SK-N-SH (cell line): ENCODE data around the gene NKD1. TPM values are rescaled to one million over a fixed set of nuclear protein-coding genes. Genes with fewer than 3 reads are reported as not detected.
A peak's percentile ranks its signal among the peaks of the same experiment; 100 is the strongest.

Experiments
- CTCF ChIA-PET: fragments of 300-600, 350-600 bp; formaldehyde crosslinking; extraction: SDS; loops from one replicate; lab custom pipeline; 2021; lab: Yijun Ruan, JAX
- POLR2A ChIA-PET: fragments of 350-600 bp; sonication (Branson Sonifier 250); formaldehyde crosslinking; extraction: SDS; loops from one replicate; lab custom pipeline; 2020; ENCODE audit warnings: antibody characterized with exemption, inconsistent platforms; lab: Yijun Ruan, JAX
- DNase-seq: peaks from one replicate; pipeline ENCODE4 v3.0.0; 2012
- H2AFZ ChIP-seq: fragments of 200-600 bp; sonication (generic); 2 replicates; pipeline ENCODE4 v1.8.1; 2016; ENCODE audit warnings: antibody characterized with exemption, mild to moderate bottlenecking, low read depth
- H3F3A ChIP-seq: fragments of 200-600 bp; sonication (generic); replicated peaks from 2 replicates; pipeline ENCODE3; 2016; ENCODE audit warnings: antibody characterized with exemption, mild to moderate bottlenecking; ENCODE audit not compliant: insufficient read depth
- H3K27ac ChIP-seq, 2 experiments: fragments of 200-500 bp in 1 of 2; fragments of 200-600 bp in 1 of 2; sonication (Bioruptor generic) in 1 of 2; sonication (generic), shearing (Covaris generic) in 1 of 2; 2 replicates each; pipeline versions ENCODE4 v1.5.1 to v1.6.1; 2014 to 2016; ENCODE audit warnings: low read depth in 2 of 2, inconsistent platforms in 1 of 2, low read length in 1 of 2, mild to moderate bottlenecking in 1 of 2, mixed read lengths in 1 of 2
- H3K27me3 ChIP-seq: fragments of 200-600 bp; sonication (generic), shearing (Covaris generic); 2 replicates; pipeline ENCODE4 v1.6.1; 2016; ENCODE audit warnings: mixed run types; ENCODE audit not compliant: insufficient read depth
- H3K36me3 ChIP-seq, 2 experiments: fragments of 200-500 bp in 1 of 2; fragments of 200-600 bp in 1 of 2; sonication (Bioruptor generic) in 1 of 2; sonication (generic) in 1 of 2; replicated peaks in 1 of 2; 2 replicates each; pipeline versions ENCODE3 to v1.5.1; 2014 to 2016; ENCODE audit warnings: low read length in 1 of 2, mild to moderate bottlenecking in 1 of 2; ENCODE audit not compliant: insufficient read depth in 2 of 2, control insufficient read depth in 1 of 2
- H3K4me1 ChIP-seq, 2 experiments: fragments of 200-500 bp in 1 of 2; fragments of 200-600 bp in 1 of 2; sonication (Bioruptor generic) in 1 of 2; sonication (generic), shearing (Covaris generic) in 1 of 2; 2 replicates each; pipeline versions ENCODE4 v1.5.1 to v1.6.1; 2014 to 2016; ENCODE audit warnings: low read depth in 1 of 2, low read length in 1 of 2, mixed run types in 1 of 2; ENCODE audit not compliant: insufficient read depth in 2 of 2, control insufficient read depth in 1 of 2
- H3K4me2 ChIP-seq: fragments of 200-600 bp; sonication (generic), shearing (Covaris generic); 2 replicates; pipeline ENCODE4 v1.6.1; 2017; ENCODE audit warnings: mixed run types
- H3K4me3 ChIP-seq, 2 experiments: fragments of 200-500 bp in 1 of 2; fragments of 200-600 bp in 1 of 2; sonication (Bioruptor generic) in 1 of 2; sonication (generic), shearing (Covaris generic) in 1 of 2; 2 replicates each; pipeline versions ENCODE4 v1.5.1 to v1.8.1; 2014 to 2016; ENCODE audit warnings: low read depth in 2 of 2, inconsistent platforms in 1 of 2, low read length in 1 of 2, mild to moderate bottlenecking in 1 of 2, mixed read lengths in 1 of 2, moderate library complexity in 1 of 2
- H3K79me2 ChIP-seq: fragments of 200-600 bp; sonication (generic); 2 replicates; pipeline ENCODE4 v1.8.1; 2017; ENCODE audit warnings: mild to moderate bottlenecking; ENCODE audit not compliant: insufficient read depth
- H3K9ac ChIP-seq: fragments of 200-600 bp; sonication (generic); 2 replicates; pipeline ENCODE4 v1.6.1; 2017; ENCODE audit warnings: mixed run types
- H3K9me2 ChIP-seq: fragments of 200-600 bp; sonication (generic); 2 replicates; pipeline ENCODE4 v1.6.1; 2017; ENCODE audit warnings: mixed run types
- H3K9me3 ChIP-seq: fragments of 200-600 bp; sonication (generic); 2 replicates; pipeline ENCODE4 v1.6.1; 2017; ENCODE audit warnings: mixed run types, mild to moderate bottlenecking, moderate library complexity
- H4K20me1 ChIP-seq: fragments of 200-600 bp; sonication (generic); 2 replicates; pipeline ENCODE4 v1.6.1; 2017; ENCODE audit warnings: mild to moderate bottlenecking, mixed run types; ENCODE audit not compliant: insufficient read depth
- GATA2 ChIP-seq: sonication (generic); formaldehyde crosslinking; IDR thresholded peaks from 2 replicates; pipeline ENCODE4 v1.5.0; 2020; ENCODE audit warnings: mild to moderate bottlenecking, missing genetic modification reagents
- IRF3 ChIP-seq: fragments of 150-350 bp; IDR thresholded peaks from 2 replicates; pipeline ENCODE4 v1.6.1; 2016; ENCODE audit warnings: mild to moderate bottlenecking, low read depth, low read length
- MAX ChIP-seq: IDR thresholded peaks from 2 replicates; pipeline ENCODE4 v1.4.0; 2012; ENCODE audit warnings: low read depth
- MEF2A ChIP-seq: IDR thresholded peaks from 2 replicates; pipeline ENCODE4 v1.4.0; 2012; ENCODE audit warnings: low read depth, borderline replicate concordance
- MXI1 ChIP-seq: IDR thresholded peaks from 2 replicates; pipeline ENCODE4 v1.6.1; 2012; ENCODE audit warnings: mild to moderate bottlenecking, low read depth, low read length, improper control_type of control experiment
- NFIC ChIP-seq: IDR thresholded peaks from 2 replicates; pipeline ENCODE4 v1.4.0; 2012; ENCODE audit warnings: borderline replicate concordance
- NRF1 ChIP-seq: IDR thresholded peaks from 2 replicates; pipeline ENCODE4 v1.6.1; 2012; ENCODE audit warnings: low read depth, mild to moderate bottlenecking, low read length
- PBX3 ChIP-seq: IDR thresholded peaks from 2 replicates; pipeline ENCODE4; 2012
- POLR2AphosphoS5 ChIP-seq: IDR thresholded peaks from 2 replicates; pipeline ENCODE4 v1.6.1; 2012; ENCODE audit warnings: low read depth, low read length
- RXRA ChIP-seq: IDR thresholded peaks from 2 replicates; pipeline ENCODE4 v1.4.0; 2012; ENCODE audit warnings: low read depth, mild to moderate bottlenecking, borderline replicate concordance
- SMC3 ChIP-seq: IDR thresholded peaks from 2 replicates; pipeline ENCODE4 v1.6.1; 2012; ENCODE audit warnings: low read depth, low read length, improper control_type of control experiment
- TAF1 ChIP-seq: IDR thresholded peaks from 2 replicates; pipeline ENCODE4 v1.6.1; 2012; ENCODE audit warnings: low read depth, mild to moderate bottlenecking, low read length, moderate library complexity, borderline replicate concordance
- TEAD4 ChIP-seq: IDR thresholded peaks from 2 replicates; pipeline ENCODE4 v1.4.0; 2012; ENCODE audit warnings: mild to moderate bottlenecking, borderline replicate concordance; ENCODE audit not compliant: insufficient read depth
- WGBS: methylation state at CpG from one replicate; pipeline ENCODE4 v1.1.6; 2017; ENCODE audit warnings: low lambda C conversion rate; 5-methylcytosine and 5-hydroxymethylcytosine counted together
- polyA plus RNA-seq, 3 experiments: library from polyadenylated mRNA; depleted of rRNA; stranded (reverse); fragments of >200 nt; gene quantifications; 2 replicates each; pipeline ENCODE4 v1.2.3, GENCODE V29; 2012
- TF ChIP-seq, protein P1 (sequence below): IDR thresholded peaks from 2 replicates; pipeline ENCODE4 v1.4.0; 2012; ENCODE audit warnings: low read depth, borderline replicate concordance

NKD1 gene
- polyA plus RNA-seq, 1 of the 3 experiments (the other 2 are of a cell fraction) = 0.02 TPM

GRCh38 chr16:50635505-50636392 lies 87.6 kb downstream of the NKD1 start:
- whole genome bisulfite sequencing = 56% methylated on average over 16 of the region's 17 CpGs

DNA sequence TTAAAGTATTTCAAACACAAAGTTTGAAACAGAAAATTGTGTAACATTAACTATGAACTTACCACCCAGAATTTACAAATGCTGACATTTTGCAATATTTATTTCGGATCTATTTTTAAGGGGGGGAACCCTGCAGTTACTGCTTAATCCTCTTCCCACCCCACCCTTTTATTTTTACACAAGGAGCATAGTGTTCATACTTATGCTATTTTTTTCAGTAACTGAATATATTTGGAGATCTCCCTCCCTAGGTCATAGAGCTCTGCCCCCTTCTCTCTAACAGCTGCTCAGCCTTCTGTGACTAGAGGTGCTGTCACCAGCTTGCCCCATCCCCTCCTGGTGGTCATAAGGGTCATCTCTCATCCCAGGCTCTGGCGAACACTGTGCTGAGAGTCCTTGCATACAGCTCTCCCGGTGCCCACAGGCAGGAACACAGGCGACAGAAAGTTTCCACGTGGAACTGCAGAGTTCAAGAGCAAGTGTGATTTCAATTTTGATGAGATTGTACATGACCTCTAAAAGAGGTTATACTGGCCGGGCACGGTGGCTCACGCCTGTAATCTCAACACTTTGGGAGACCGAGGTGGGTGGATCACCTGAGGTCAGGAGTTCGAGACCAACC lies 88.7 kb downstream of the NKD1 start:
- DNase-seq = no peak
- TF ChIP-seq MXI1 (no peak), IRF3 (no peak), GATA2 (no peak), MAX (no peak), SMC3 (no peak), TAF1 (no peak), PBX3 (no peak), TEAD4 (no peak)
- TF ChIP-seq, protein P1, sequence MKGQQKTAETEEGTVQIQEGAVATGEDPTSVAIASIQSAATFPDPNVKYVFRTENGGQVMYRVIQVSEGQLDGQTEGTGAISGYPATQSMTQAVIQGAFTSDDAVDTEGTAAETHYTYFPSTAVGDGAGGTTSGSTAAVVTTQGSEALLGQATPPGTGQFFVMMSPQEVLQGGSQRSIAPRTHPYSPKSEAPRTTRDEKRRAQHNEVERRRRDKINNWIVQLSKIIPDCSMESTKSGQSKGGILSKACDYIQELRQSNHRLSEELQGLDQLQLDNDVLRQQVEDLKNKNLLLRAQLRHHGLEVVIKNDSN = no peak
- TF ChIP-seq, all 33 proteins: peak for 0
- 64% methylated on average over 10 of the region's 10 CpGs for WGBS
- no peak overlapping the region for H2AFZ ChIP-seq
- H3K27me3 ChIP-seq = no peaks in the 10 kb centered on the region
- H4K20me1 ChIP-seq = no peaks in the 10 kb centered on the region
- no peak overlapping the region for H3K4me2 ChIP-seq
- H3K9me2 ChIP-seq = no peaks in the 10 kb centered on the region
- H3K79me2 ChIP-seq = no peaks in the 10 kb centered on the region
- no peaks in the 10 kb centered on the region; a peak in 1 of 4 replicates for H3K4me1 ChIP-seq
- ChIA-PET POLR2A (no interaction called here), CTCF (interaction anchor here (1.1 to 4.1 kb wide), 3 partner anchors 14 to 30 kb away, joined by 3 to 17 read pairs (median 4); no protein-coding TSS in a partner anchor)
- no peaks in the 10 kb centered on the region for H3K9me3 ChIP-seq
- no peaks in the 10 kb centered on the region for H3K36me3 ChIP-seq
- no peak overlapping the region for H3K27ac ChIP-seq
- no peaks in the 10 kb centered on the region for H3F3A ChIP-seq
- H3K4me3 ChIP-seq = no peak overlapping the region
- H3K9ac ChIP-seq = no peak overlapping the region

More at GRCh38 chr16:50635505-50636392, 87.6 kb downstream of the NKD1 start:
- Histone ChIP-seq H3K79me2 (no peaks in the 10 kb centered on the region), H3K4me2 (no peak overlapping the region), H3K36me3 (no peaks in the 10 kb centered on the region), H3K27me3 (no peaks in the 10 kb centered on the region), H3K9me3 (no peaks in the 10 kb centered on the region), H4K20me1 (no peaks in the 10 kb centered on the region), H3K27ac (no peak overlapping the region), H2AFZ (no peak overlapping the region), H3K4me3 (no peak overlapping the region), H3K9me2 (no peaks in the 10 kb centered on the region), H3F3A (no peaks in the 10 kb centered on the region), H3K4me1 (no peaks in the 10 kb centered on the region; a peak in 1 of 4 replicates), H3K9ac (no peak overlapping the region)
- POLR2A ChIA-PET = no interaction called here
- TF ChIP-seq POLR2AphosphoS5 = no peak
- no peak for TF ChIP-seq MEF2A
- no peak for TF ChIP-seq NFIC
- TF ChIP-seq NRF1 = no peak
- TF ChIP-seq, protein P1 = peak; percentile 32; the same call in 1 of the 2 replicates
- no peak for TF ChIP-seq RXRA
- CTCF ChIA-PET = interaction anchor here (0.9 to 4.1 kb wide), 5 partner anchors 9 to 131 kb away, joined by 3 to 17 read pairs (median 3); no protein-coding TSS in a partner anchor
- peak; percentile 53 for DNase-seq
